NCI-H1048 (cell line): Measurements from ENCODE around the gene ELAPOR1.

Experiments used
- DNase-seq: peaks from one replicate; lab custom pipeline; 2025; lab: John Stamatoyannopoulos, UW

ELAPOR1 gene

GRCh38 chr1:109113590-109114341, at the start of gene ELAPOR1:
Gene ELAPOR1 (plus strand): TSS chr1:109114115. CDS start chr1:109114184, 69 bp downstream.
- no peak for DNase-seq

- DNase-seq, result no peak
Observed at GRCh38 chr1:109065137-109065536, 48.8 kb upstream of the ELAPOR1 start.

GRCh38 chr1:109067883-109068282, 46.0 kb upstream of the ELAPOR1 start:
- no peak for DNase-seq

DNA sequence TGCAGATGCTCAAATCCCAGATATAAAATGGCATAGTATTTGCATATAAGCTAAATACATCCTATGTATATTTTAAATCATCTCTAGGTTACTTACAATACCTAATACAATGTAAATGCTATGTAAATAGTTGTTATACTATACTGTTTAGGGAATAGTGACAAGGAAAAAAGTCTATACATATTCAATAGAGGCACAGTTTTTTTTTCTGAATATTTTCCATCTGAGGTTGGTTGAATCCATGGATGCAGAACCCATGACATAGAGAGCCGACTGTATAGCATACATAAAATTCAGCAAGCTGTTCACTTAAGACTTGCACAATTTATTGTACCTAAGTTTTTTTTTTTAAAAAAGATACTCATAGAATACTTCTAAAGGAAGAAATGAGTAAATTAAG, 44.6 kb upstream of the ELAPOR1 start:
- no peak for DNase-seq

- DNase-seq, result peak; percentile 84
Observed at GRCh38 chr1:109075531-109076490, 38.1 kb upstream of the ELAPOR1 start, which contains the start of gene TAF13. Gene TAF13 (minus strand): TSS chr1:109076003. CDS start chr1:109075947, 56 bp downstream.

- DNase-seq, result no peak
Observed at GRCh38 chr1:109078317-109078716, 35.6 kb upstream of the ELAPOR1 start.

- no peak for DNase-seq
Observed at GRCh38 chr1:109079240-109079622, 34.7 kb upstream of the ELAPOR1 start.

DNA sequence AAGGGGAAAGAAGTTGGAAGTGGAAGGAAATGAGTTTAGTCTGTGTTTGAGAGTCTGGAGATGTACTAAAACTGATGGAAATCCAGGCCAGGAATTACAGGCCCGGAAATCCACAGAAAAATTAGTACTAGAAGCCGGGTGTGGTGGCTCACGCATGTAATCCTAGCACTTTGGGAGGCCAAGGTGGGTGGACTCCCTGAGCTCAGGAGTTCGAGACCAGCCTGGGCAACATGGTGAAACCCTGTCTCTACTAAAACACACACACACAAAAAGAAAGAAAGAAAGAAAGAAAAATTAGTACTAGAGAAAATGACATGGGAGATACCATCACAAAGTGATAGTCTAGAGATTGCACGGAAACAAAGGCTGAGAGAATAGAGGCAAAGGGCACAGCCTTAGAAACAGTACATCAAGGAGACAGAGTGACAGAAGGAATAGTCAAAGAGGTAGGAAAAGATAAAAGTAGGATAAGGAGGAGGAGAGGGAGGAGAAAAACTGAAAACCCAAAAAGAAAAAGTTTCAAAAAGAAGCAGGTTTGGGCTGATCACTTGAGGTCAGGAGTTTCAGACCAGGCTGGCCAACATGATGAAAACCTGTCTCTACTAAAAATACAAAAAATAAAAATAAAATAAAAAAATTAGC, 33.4 kb upstream of the ELAPOR1 start:
- DNase-seq, result no peak

DNA sequence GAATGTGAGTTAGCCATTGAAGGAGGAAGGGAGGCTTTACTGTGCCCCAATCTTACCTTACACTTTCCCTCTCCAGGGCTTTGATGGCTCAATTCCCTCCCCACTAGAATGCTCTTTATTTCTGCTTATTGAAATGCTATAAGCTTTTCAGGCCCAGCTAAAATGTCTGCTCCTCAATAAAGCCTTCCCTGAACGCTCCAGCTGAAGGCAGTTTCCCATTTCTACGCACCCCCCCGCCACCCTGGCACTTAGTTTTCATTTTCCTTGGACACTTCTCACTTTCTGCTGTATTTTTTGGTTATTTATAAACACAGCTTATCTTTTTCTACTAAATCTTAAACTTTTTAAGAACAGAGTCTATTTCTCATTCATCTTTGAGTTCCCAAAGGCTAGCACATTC, 30.4 kb upstream of the ELAPOR1 start:
- no peak for DNase-seq

DNA sequence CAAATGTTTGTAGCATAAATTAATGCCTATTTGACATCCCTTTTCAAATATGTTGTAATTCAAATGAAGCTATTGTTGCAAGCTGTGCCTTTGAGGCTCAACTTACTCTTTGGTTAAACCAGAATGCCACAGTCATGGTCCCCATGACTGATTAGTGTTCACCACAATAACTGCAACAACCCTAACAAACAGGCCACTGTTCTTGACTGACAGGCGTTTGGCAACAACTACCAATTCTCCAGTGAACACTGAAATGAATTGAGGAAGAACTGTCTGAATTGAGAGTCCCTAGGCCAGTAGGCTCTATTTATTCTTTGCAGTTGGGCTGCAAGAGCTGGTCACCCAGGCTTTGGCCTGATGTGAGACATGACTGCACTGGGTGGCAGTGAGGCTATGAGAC, 30.0 kb upstream of the ELAPOR1 start:
- no peak for DNase-seq

- DNase-seq, result no peak
Observed at GRCh38 chr1:109084563-109085517, 29.1 kb upstream of the ELAPOR1 start.

DNA sequence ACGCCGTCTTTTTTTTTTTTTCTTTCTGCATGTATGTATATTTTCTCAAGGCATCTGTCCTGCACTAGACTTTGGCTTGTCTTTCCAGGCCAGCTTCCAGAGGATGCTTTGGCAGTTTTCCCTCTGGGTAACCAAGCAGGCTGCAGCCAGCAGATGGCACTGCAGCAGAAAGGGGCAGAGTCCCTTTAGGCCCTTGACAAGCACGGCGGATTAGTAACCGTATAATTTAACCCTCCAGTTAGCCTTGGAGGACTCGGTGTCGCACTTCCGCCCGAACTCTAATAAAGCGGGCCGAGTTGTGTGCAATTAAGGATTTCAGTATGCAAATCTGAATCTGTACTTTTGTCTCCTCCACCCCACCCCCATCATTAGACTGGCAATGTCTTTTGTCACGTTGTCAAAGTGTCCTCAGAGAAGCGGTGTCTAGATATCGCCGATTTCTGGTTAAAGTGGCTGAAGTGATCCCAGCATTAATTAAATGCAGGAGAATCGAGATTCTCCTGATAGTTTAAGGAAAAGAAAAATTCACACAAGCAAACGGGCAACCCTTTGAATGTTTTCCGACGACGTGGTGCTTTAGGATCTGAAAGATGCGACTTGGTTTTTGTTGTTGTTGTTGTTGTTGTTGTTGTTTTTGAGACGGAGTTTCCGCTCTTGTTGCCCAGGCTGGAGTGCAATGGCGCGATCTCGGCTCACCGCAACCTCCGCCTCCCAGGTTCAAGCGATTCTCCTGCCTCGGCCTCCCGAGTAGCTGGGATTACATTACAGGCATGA, 24.5 kb upstream of the ELAPOR1 start:
- DNase-seq, result peak; percentile 23

- DNase-seq, result peak; percentile 77
Observed at GRCh38 chr1:109090196-109091077, 23.5 kb upstream of the ELAPOR1 start, which contains the start of gene TMEM167B. Gene TMEM167B (plus strand): TSS chr1:109090764. CDS start chr1:109090873, 109 bp downstream.

DNA sequence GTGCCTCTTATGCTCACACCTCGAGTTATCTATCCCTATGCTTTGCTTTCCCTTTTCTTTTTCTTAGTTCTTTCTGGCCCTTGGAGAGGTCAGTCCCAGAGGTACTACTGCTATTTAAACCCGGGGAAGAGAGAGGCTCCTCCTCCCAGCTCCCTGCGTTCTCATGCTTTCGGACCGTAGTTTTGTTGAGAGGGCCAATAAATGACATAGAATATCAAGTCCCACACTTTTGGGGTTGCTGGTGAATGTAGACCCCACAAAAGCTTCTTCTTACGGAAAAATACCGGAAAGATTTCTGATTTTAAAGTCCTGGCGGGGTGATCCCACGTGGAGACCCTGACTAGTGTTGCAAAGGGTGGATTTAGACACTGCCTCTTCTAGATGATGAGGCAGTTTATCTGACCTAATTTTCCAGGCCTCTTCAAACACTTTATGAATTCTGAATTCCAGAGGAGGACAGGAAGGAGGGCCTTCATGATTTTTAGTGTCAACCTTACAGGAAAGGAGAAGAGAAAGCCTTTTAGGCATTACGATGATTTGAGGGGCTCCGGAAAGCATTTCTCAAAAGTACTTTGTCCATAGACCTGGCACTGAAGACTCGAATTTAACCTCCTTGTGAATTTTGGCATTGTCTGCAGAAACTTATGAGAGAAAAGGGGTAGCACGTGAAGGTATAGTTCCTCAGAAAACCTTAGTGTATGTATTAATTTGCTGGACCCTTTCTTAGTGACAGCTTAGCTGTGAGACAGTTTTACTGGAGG, 22.7 kb upstream of the ELAPOR1 start:
- DNase-seq, result no peak

- no peak for DNase-seq
Observed at GRCh38 chr1:109091839-109092193, 22.1 kb upstream of the ELAPOR1 start.

GRCh38 chr1:109094377-109094803, 19.5 kb upstream of the ELAPOR1 start:
- no peak for DNase-seq

DNA sequence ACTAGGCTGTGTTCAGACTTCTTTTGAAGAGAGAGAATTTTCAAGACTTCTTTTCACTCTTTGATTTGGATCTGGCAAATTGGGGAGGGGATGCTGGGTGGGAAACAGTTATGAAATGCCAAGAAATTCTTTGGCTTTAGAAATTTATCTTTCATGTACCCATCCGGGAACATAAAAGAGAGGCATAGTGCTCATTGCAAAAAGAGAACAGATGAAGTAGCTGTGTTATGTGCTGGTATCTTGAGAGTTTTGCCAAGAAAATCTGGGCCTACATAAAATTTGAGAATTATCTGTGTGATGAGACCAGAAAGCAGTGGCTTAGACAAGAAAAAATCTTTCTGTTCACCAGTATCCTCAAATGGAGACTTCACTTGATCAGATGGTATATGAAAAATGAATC, 19.0 kb upstream of the ELAPOR1 start:
- no peak for DNase-seq

- no peak for DNase-seq
Observed at GRCh38 chr1:109095631-109096030, 18.3 kb upstream of the ELAPOR1 start.

DNA sequence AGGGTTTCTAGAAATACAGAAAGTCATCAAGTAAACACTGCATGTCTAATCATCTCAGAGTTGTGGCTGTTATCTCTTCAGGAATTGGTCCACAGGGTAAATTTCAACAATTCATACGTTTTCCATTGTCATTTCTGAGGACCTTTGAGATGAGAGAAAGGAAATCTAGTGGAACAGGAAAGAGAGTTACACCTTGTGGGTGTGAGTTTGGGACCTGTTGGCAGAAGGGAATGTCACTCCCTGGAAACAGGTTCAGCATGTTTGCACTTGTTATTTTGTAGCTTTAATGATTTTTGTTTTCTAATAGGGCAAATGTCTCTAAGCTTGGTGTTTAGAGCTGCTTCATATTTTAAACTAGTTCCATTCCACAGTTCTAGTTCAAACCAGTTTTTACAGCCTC, 17.8 kb upstream of the ELAPOR1 start:
- DNase-seq, result no peak
